Activated gamma-delta T cell treated with anti-CD3 and anti-CD28 coated beads, Interleukin-2, amount 50 U/mL, for 16 hours (primary cell): ENCODE measurements around the gene CCL27.
A peak's percentile ranks its signal among the peaks of the same experiment; 100 is the strongest.

Experiments
- DNase-seq: peaks from one replicate; pipeline ENCODE4 v3.0.0-alpha.2; 2020; ENCODE audit warnings: low read depth

CCL27 gene, protein sequence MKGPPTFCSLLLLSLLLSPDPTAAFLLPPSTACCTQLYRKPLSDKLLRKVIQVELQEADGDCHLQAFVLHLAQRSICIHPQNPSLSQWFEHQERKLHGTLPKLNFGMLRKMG

DNA sequence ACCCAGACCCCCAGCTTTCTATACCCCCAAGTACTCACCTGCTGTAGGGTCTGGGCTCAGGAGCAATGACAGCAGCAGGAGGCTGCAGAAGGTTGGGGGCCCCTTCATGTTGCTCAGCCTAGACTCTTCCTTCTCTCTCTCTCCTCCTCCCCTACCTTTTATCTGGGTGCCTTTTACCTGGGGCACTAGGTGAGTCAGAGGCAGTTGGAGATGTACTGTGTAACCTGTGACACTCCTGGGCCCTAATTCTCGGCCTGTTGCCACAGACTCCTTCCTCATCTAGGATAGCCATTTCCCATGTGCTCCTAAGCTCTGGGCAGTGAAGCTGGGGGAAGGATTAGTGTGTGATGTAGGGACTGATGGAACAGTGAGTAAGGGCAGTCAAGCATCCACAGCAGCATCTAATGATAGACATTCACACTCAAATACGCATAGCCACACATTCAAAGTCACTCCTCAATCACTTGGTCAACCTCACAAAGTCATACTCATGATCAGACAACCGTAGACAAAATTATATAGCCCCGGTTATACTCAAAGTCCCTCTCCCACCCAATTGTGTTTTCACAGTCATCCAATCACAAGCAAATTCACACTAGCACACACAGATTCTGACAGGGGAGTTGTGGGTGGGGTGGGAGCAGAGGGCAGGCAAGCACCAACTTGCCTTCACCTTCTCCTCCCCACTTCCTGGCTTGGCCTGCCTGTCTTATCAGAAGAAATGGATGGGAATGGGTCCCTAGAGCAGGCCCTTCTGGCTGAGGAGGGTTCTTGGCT, at the start of gene CCL27:
Gene CCL27, minus strand, starts transcription at position 132 of the 777 bp plus-strand sequence. Its CDS starts 24 bp downstream, at position 108.
- no peak for DNase-seq

DNA sequence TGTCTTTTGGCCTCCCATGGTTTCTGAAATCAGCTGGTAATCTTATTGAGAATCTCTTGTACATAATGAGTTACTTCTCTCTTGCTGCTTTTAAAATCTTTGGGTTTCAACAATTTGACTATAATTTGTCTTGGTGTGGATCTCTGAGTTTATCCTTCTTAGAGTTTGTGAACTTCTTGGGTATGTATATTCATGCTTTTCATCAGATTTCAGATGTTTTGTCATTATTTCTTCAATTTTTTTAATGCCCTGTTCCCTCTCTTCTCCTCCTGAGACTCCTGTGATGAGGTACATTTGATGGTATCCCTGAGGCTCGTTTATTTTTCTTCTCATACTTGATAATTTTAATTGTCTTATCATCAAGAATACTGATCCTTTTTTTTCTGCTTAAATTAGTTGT, 49.7 kb upstream of the CCL27 start:
- DNase-seq, result no peak

DNA sequence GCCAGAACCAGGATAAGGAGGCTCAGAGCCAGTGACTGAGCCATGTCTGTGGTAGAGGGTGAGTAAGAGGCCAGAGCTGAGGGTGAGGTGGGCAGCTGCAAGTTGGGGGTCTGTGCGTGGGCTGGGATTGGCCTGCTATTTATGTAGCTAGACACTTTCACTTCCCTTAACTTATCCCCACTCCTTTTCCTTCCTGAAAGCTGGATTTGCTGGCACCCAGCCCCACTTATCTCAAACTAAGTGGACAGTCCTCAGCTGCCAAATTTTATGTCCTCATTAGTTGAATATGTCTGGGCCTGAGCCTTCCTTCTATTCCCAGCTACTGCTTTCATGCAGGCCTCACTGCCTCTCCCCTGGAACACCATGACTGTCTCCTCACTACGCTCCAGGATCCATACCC, 47.6 kb upstream of the CCL27 start, which contains the start of gene CCL21:
Gene CCL21, minus strand, starts transcription at position 114 of the 400 bp plus-strand sequence. Its CDS starts 70 bp downstream, at position 44.
- DNase-seq, result no peak

DNA sequence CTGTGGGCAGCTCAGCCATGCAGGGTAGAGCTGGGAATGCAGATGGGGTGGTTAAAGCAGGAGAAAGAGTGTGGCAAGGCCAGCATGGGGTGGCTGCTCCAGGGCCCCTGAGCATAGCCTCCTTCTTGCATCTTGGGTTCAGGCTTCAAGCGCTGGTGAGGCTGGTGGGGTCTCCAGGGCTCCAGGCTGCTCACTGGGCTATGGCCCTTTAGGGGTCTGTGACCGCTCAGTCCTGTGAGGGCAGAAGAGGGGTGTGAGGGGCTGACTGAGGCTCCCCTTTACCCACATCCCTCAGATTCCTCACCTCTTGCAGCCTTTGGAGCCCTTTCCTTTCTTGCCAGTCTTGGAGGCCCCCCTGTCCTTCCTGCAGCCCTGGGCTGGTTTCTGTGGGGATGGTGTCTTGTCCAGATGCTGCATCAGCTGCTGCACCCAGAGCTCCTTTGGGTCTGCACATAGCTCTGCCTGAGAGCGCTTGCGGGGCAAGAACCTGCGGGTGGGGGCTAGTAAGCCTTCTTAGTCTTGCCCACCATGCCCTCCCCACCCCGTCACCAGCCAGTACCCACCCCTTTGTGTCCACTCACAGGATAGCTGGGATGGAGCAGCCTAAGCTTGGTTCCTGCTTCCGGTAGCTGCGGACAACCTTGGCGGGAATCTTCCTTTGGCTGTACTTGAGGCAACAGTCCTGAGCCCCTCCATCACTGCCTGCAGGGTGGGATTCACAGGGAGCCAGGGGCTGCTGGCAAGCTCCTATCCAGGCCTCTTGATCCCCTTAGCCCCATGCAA, 46.9 kb upstream of the CCL27 start:
- no peak for DNase-seq

DNA sequence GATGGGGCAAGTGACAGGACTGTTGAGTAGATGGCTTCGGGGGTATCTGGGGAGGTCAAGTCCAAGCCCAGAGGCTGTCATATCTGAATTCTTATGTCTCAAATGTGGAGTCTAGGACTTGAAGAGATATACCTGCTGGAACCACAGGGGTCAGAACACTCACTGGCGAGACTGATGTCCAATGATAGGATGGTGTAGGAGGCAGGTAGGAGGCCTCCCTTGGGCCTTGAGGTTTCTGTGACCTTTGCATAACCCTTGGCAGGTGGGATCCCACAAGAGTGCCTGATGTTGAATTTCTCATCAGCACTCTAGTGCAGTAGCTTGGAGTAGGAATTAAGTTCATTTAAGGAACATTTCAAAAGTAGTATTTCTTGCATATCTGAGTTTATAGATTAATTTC, 44.7 kb upstream of the CCL27 start:
- DNase-seq, result no peak

DNA sequence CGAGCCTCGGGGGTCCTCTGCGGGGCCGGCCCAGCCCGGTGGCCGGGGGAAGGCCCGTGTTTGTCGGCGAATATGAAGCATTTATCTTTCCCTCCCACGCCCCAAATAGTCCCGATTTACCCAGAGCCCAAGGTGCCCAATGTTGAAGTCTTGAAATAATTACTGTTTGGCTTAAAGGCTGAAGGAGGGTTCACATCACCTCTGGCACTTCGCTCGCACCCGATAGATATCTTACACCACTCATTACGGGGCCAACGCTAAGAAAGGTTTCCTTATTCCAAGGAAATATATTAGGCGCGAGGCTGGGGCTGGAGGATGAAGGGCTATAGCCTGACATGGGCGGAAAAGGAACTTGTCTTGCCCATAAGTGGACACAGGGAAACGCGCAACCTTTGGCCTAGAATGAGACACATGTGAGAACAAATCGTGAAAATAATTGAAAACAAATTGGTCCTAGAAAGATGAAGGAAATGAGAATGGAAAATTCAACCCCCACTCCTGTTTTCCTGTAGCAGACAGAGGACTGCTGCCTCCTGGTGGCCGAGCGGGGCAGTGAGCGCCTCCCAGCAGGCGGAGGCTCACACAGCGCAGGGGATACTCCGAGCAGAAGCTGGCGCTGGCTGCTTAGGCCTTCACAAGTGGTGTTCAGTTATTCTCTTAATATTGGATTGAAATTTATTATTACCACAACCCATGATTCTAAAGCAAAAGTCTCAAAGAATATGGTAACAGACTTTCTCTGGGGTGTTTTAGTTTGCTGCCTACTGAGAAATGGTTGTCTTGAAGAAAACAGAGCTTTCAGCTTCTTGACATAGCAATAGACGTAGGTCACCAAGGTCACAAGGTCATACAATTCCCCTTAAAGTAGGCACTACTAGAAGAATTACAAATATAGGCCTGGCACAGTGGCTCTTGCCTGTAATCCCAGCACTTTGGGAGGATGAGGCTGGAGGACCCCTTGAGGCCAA, 39.6 kb upstream of the CCL27 start:
- DNase-seq, result peak; percentile 65

DNA sequence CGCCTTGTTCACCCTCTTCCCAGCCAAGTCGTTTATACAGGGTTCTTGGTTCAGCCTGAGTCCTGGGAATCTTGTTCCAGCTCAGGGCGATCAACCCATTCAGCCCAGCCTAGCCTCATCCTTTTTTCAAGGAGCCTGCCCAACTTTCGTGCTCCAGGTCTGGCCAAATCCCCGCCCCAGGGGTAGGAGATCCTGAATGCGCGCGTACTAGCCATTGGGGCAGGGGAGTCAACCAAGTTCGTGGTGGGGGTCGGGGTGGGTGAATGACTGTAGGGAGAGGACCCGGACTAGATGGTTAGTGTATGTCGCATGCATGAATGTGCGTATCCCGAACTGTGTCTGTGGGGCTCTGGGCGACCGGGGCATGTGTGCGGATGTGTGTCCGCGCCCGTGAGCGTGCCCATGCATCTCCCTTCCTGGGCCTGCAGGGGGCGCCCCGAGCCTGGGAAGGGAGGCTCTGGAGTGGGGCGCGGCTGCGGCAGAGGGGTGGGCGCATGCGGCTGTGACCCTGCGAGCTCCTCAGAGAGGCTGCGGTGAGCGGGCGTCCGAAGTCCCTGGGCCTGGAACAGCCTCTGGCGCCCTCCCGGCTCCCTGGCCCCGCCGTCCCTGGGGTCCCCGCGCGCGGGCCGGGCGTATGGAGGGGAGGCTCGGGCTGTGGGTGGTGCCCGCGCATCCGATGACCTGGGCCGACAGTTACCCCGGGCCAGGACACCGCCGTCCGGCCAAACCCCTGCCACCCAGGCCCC, 38.7 kb upstream of the CCL27 start:
- DNase-seq, result peak; percentile 59

DNA sequence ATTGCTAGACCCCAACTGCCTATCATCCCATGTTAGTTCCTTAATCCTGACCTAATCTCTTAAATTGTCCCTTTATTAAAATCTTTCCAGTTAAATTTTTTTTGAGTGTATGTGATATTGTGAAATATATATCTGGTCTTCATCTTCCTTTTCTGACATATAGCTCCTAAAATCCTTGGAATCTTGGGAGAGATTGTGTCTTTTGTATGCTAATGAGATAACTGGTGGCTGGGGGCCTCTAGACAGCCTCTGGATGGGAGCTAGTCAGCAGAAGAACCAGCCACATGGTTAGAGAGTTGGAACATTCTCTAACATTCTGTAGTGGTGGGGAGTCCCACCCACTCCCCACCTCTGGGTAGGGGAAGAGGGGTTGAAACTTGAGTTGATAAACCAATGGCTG, 32.4 kb upstream of the CCL27 start:
- no peak for DNase-seq

DNA sequence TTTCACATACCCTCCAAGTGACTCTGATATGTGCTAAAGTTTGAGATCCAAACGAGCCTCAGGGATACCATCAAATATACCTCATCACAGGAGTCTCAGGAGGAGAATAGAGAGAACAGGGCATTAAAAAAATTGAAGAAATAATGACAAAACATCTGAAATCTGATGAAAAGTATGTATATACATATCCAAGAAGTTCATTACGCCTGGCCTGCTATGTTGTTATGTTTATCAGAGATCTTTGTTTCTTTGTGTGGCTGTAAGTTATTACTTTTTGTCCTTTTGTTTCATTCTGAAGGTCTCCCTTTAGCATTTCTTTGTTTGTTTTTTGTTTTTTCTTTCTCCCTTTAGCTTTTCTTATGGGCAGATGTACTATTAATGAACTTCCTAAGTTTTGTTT, 31.1 kb upstream of the CCL27 start:
- no peak for DNase-seq

DNA sequence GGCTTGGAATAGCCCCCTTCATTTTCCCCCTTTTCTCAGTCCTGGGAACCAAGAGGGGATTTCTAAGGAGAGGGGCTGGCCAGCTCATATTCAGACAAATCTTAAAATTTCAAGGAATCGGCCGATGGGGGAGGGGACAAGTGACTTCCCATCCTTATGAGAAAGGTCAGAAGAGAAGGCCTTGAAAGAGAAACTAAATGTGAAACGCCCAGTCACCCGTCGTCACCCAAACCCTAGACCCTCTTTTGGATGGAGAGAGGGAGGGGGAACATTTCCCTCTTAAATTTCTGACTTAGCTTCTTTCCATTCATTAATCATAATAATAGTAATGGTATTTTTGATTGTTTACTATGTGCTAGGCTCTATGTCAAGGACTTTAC, 29.5 kb upstream of the CCL27 start:
- no peak for DNase-seq

DNA sequence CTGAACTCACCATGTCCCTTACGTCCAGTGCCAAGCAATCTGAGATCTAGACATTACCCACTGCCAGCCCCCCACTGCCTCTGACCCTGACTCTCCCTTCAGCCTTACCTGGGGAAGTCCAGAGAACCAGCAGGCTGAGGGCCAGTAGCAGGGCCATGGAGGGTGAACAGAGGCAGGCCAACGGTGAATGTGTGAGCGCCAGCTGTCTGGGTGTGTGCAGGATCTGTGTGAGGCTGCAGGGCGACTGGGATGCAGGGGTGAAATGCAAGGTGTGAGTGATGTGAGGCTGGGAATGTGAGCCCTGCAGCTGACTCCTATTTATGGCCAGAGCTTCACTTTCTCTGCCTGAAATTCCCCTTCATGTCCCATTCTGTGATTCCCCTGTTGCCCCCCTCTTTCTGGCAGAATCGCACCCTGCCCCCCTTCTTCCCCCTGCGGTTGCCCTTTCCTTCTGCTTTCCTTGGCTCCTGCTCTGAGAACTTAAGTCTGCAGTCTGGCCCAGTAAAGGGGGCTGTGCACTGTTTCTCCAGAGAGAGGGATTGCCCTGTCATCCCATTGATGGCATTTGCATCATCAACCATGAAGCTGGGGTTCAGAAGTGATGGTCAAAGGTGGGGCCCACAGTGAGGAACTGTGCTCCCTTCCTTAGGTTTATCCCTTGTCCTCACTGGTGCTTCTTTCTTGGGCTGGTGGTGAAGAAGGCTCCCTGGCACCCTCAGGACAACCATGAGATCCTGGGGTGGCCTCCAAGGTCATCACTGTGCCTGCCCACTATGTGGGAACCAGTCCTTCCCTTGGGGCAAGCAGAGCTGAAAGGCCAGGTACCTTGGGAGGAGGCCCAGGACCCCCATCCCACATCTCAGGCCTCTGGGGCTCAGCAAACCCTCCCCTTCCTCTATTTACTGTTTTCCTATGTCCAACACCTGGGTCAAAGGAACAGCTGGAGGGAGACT, 28.8 kb upstream of the CCL27 start, which contains the start of gene CCL19:
Gene CCL19, minus strand, starts transcription at position 294 of the 953 bp plus-strand sequence. Its CDS starts 137 bp downstream, at position 157.
- DNase-seq, result no peak

DNA sequence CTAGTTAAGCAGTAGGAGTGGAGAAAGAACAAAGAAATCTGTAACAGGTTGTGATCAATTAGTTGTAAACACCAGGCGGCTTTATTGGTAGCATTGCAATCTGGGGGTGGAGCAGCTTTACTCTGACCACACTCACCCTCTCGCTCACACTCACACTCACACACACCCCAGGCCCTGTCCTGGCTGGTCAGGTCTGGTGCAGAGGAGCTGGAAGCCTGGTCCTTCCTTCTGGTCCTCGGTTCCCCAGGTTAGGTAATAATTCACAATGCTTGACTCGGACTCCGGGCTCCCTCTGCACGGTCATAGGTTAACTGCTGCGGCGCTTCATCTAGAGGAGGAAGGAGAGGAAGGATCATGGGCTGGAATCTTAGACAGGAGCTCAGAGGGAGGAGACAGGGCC, 27.1 kb upstream of the CCL27 start:
- DNase-seq, result no peak

DNA sequence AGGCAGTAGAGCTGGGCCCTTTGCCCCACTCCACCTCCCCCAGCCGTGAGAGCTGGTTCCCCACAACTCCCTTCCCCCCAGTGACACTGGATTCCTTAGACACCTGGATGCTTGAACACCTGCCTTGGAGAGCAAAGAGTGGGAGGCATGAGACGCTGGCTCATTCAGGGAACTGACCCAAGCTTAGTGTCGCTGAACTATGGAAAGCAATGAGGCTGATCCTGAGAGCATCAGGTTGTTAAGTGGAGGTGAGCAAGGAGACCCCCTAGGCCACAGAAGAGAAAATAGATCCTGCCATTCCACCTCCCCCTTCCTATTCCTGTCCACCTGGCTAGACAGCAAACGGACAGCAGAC, 26.6 kb upstream of the CCL27 start:
- no peak for DNase-seq

DNA sequence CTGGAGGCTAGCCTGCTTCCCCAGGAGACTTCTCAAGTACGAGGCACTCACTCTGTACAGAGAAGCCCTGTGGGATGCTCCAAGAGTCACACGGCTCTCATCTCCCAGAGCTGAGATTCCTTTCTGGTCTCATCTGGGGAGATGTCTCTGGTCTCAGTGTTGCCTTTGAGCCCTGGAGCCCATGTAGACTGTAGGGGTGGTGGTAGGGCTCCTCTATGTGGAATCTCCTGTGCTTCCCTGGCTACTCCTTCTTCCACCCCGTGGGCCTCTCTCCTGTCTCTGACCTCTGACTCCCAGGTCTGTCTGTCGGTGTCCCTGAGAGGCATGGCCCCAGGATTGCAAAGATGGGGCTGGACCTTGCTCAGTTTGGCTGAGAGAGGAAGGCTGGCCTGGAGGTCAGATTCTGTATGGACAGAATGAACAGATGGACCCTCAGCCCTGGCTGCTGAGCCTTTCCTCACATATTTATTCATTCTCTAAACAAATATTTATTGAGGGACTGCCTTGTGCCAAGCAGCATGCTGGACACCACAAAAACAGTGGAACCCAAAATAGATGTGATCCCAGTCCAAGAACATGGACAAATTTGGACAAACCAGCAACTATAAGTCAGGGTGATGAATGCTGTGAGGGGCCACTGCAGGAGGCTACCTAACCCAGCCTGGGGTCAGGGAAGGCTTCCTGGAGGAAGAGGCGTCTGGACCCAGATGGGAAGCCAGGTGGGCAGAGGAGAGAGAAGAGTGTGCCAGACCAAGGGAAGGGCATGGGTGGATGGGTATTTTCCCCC, 26.1 kb upstream of the CCL27 start:
- no peak for DNase-seq

DNA sequence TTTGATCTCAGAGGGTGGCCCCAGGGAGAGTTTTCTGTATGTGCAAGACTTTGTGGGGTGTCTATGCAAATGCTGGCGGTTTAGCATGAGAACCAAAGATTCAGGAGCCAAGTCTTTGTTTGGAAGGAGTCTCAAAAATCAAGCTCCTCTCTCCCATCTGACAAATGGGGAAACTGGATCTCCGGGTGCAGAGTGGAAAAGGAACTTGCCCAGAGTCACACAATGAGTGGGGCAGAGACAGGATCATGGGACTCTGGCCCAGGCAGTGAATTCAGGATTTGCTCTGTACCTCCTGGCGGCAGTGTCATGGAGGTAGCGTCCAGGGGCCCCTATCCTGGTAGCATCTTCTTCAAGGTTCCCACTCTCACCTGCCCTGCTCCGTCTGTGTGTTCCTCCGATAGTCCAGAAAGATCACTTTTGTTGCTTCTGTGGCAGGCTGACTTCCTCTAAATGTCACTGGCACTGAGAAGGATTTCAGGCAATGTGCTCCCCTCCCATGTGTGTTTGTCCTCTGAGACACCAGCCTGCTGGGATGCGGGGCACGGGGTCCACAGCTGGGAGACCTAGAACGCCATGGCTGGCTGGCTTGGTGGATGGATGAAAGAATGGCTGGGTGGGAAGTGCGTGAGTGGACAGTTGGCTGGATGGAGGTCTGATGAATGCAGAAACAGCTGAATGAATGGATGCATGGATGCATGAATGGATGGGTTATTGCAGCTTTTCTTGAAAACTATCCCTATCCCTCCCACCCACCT, 25.0 kb upstream of the CCL27 start:
- no peak for DNase-seq

DNA sequence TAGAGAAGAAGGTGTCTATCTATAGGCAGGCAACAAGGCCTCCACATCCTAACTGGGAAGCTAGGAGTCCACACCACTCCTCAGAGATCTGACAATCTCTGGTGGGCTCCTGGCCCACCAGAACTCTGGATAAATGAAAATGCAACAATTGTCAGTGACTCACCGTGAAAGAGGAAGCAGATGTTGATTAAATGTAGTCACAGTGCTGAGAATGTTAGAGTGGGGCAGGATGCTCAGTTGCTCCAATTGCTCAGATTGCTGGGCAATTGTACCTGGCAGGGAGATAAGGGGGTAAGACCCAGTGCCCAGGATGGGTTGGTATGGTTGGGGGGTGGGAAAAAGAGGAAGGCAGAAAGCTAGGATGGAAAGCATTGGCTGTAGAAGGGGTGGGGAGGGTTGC, 24.3 kb upstream of the CCL27 start:
- DNase-seq, result no peak

DNA sequence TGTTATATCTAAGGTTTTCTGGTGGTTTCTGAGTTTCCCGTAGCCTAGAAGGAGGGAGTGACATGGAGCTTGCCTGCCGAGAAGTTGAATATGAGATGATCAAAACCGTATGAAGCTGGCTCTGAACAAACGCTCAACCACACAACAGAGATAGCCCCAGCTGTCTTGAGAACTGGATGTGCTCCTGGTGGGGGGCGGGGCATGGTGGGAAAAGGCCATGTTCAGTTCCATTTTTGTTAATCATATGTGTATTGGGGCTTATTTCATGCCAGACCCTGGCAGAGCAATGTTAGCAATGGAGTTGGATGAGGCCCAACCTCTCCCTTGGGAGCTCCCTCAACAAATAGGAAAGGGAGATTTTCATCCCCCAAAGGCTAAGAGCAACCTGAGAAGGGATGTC, 23.8 kb upstream of the CCL27 start:
- DNase-seq, result no peak

DNA sequence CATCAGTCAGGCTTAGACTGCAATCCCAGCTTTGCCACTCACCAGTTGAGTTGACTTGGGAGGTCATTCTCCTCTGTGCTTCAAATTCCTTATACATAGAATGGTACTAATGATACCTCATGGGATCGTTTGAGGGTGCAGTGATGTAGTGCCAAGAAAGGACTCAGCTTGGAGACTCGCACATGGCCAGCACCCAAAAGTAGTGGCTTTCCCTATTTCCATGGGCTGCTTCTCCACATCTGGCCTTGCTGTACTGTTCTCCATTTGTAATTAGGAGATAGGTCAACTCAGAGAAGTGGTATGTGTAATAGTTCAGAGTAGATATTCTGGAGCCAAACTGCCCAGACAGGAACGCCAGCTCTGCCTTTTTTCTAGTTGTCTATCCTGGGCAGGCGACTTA, 23.1 kb upstream of the CCL27 start:
- no peak for DNase-seq
